ENCODE data around the gene BCL6.
"Not testable (repeated sequence)": the region's sequence is repeated elsewhere in the genome, so short reads cannot be mapped to it uniquely, and the experiment has no call there.

BCL6 gene

GRCh38 chr3:187684880-187685279 is 60.4 kb downstream of the BCL6 start:
- H3K4me3 ChIP-seq (replicated peaks; ENCODE audit: low read depth, low read length): no peak overlapping the region
- DNase-seq (ENCODE audit: extremely low read depth, low read depth): no peak
- TF ChIP-seq CTCF (IDR thresholded peaks at IDR 0.05; ENCODE audit: low read depth, low read length, missing control alignments): no peak

- DNase-seq (ENCODE audit: extremely low read depth, low read depth): no peak
- H3K4me3 ChIP-seq (replicated peaks; ENCODE audit: low read depth, low read length): no peak overlapping the region
- no peak for TF ChIP-seq CTCF (IDR thresholded peaks at IDR 0.05; ENCODE audit: low read depth, low read length, missing control alignments)
These were observed 60.8 kb downstream of the BCL6 start for GRCh38 chr3:187684444-187684843.

GRCh38 chr3:187681756-187682155 is 63.5 kb downstream of the BCL6 start:
- DNase-seq (ENCODE audit: extremely low read depth, low read depth); H3K4me3 ChIP-seq (replicated peaks; ENCODE audit: low read depth, low read length): not testable (repeated sequence)

- DNase-seq (ENCODE audit: extremely low read depth, low read depth): peak; percentile 66
- peak; percentile 94 for TF ChIP-seq CTCF (IDR thresholded peaks at IDR 0.05; ENCODE audit: low read depth, low read length, missing control alignments)
- H3K4me3 ChIP-seq (replicated peaks; ENCODE audit: low read depth, low read length): no peak overlapping the region
These were observed 65.5 kb downstream of the BCL6 start for GRCh38 chr3:187679638-187680396.

GRCh38 chr3:187678726-187679268 is 66.5 kb downstream of the BCL6 start:
- TF ChIP-seq CTCF (IDR thresholded peaks at IDR 0.05; ENCODE audit: low read depth, low read length, missing control alignments): peak; percentile 76
- no peak overlapping the region for H3K4me3 ChIP-seq (replicated peaks; ENCODE audit: low read depth, low read length)
- DNase-seq (ENCODE audit: extremely low read depth, low read depth): peak; percentile 50

- DNase-seq (ENCODE audit: extremely low read depth, low read depth): peak; percentile 33
- no peak overlapping the region for H3K4me3 ChIP-seq (replicated peaks; ENCODE audit: low read depth, low read length)
- TF ChIP-seq CTCF (IDR thresholded peaks at IDR 0.05; ENCODE audit: low read depth, low read length, missing control alignments): no peak
These were observed 67.7 kb downstream of the BCL6 start for GRCh38 chr3:187677604-187678003.

- no peak for DNase-seq (ENCODE audit: extremely low read depth, low read depth)
- no peak overlapping the region for H3K4me3 ChIP-seq (replicated peaks; ENCODE audit: low read depth, low read length)
- no peak for TF ChIP-seq CTCF (IDR thresholded peaks at IDR 0.05; ENCODE audit: low read depth, low read length, missing control alignments)
These were observed 72.3 kb downstream of the BCL6 start for GRCh38 chr3:187673012-187673411.
